ENCODE results near the gene TANC1. TPM values are rescaled to one million over a fixed set of nuclear protein-coding genes. Genes with fewer than 3 reads are reported as not detected.
A peak's percentile ranks its signal among the peaks of the same experiment; 100 is the strongest.

Gene TANC1
- total and polyA plus RNA-seq, 12 donors = 17.8 to 90.5 (median 70.0) TPM

GRCh38 chr2:158953454-158953853 is 15.0 kb upstream of the TANC1 start:
- intact Hi-C loops (cut with DNase I) = loop anchor here in 1 of 10 donors (5.0 kb wide), 1 partner anchor 51 kb away; no protein-coding TSS in a partner anchor
- peak in 1 of 2 donors; percentile 52 for DNase-seq
- WGBS, 2 donors = 36 to 55% methylated on average over 4 of the region's 4 CpGs

GRCh38 chr2:158953926-158954763 is 14.3 kb upstream of the TANC1 start:
- DNase-seq = peak; percentile 81 to 86
- Histone ChIP-seq H3K36me3 (no peaks in the 10 kb centered on the region), H3K4me1 (peaks cover 6 to 33% (median 24%) of the 10 kb centered on the region in 9 donors), H3K27ac (peak overlapping the region in 9 of 10 donors; percentile 1 to 77 (median 59)), H3K9me3 (no peaks in the 10 kb centered on the region), H3K4me3 (no peak overlapping the region), H3K27me3 (no peaks in the 10 kb centered on the region)
- WGBS, 2 donors = 10 to 16% methylated on average over 5 of the region's 5 CpGs
- intact Hi-C loops (cut with DNase I) = loop anchor here in 1 of 10 donors (5.0 kb wide), 1 partner anchor 52 kb away; no protein-coding TSS in a partner anchor
- ATAC-seq = peak; percentile 79 to 95 (median 91)
- TF ChIP-seq CTCF (IDR thresholded peaks at IDR 0.05) = no peak

More at GRCh38 chr2:158953454-158953853, 15.0 kb upstream of the TANC1 start:
- H3K4me1 ChIP-seq = peaks cover 6 to 33% (median 24%) of the 10 kb centered on the region in 9 donors
- H3K27me3 ChIP-seq = no peaks in the 10 kb centered on the region
- H3K9me3 ChIP-seq = no peaks in the 10 kb centered on the region
- peak in 7 of 8 donors; percentile 32 to 71 (median 37) for ATAC-seq
- no peak for TF ChIP-seq CTCF (IDR thresholded peaks at IDR 0.05)
- H3K4me3 ChIP-seq = no peak overlapping the region
- H3K36me3 ChIP-seq = no peaks in the 10 kb centered on the region
- peak overlapping the region in 9 of 10 donors; percentile 1 to 77 (median 59) for H3K27ac ChIP-seq

GRCh38 chr2:158955842-158956365 is 12.5 kb upstream of the TANC1 start:
- ATAC-seq (peak in 2 of 8 donors; percentile 38 to 39), DNase-seq (no peak)
- no peaks in the 10 kb centered on the region for H3K9me3 ChIP-seq
- H3K4me3 ChIP-seq = no peak overlapping the region
- no peaks in the 10 kb centered on the region for H3K27me3 ChIP-seq
- peak overlapping the region in 3 of 10 donors; percentile 5 to 24 (median 12) for H3K27ac ChIP-seq
- WGBS, 2 donors = 49 to 52% methylated on average over 2 of the region's 2 CpGs
- TF ChIP-seq CTCF (IDR thresholded peaks at IDR 0.05) = no peak
- H3K36me3 ChIP-seq = no peaks in the 10 kb centered on the region
- intact Hi-C loops (cut with DNase I) = no loop called here
- H3K4me1 ChIP-seq = peaks cover 6 to 33% (median 24%) of the 10 kb centered on the region in 9 donors

GRCh38 chr2:158958365-158958764 is 10.1 kb upstream of the TANC1 start:
- no peak for DNase-seq
- Histone ChIP-seq H3K36me3 (no peaks in the 10 kb centered on the region), H3K9me3 (no peaks in the 10 kb centered on the region), H3K27ac (no peak overlapping the region), H3K4me3 (no peak overlapping the region), H3K27me3 (no peaks in the 10 kb centered on the region), H3K4me1 (peaks cover 6 to 29% (median 24%) of the 10 kb centered on the region in 9 donors)
- no peak for TF ChIP-seq CTCF (IDR thresholded peaks at IDR 0.05)
- 98 to 100% methylated on average over 1 of the region's 1 CpG for WGBS, 2 donors
- no peak for ATAC-seq
- intact Hi-C loops (cut with DNase I) = no loop called here
